Endothelial cell of umbilical vein (primary cell): ENCODE data around the gene GORASP2. TPM values are rescaled to one million over a fixed set of nuclear protein-coding genes. Genes with fewer than 3 reads are reported as not detected.

Experiments
- BruUV-seq: library from RNA; stranded (reverse); fragments of 400-500 nt; replicated peaks from 2 replicates; lab custom pipeline; 2021; lab: Mats Ljungman, UMichigan
- CTCF ChIA-PET: fragments of 300-600, 350-600 bp; sonication (Branson Sonifier 250); formaldehyde crosslinking; loops from one replicate; lab custom pipeline; 2021; ENCODE audit warnings: antibody characterized with exemption, inconsistent platforms; lab: Charles Lee
- POLR2A ChIA-PET: fragments of 300-600, 350-600 bp; sonication (Branson Sonifier 250); formaldehyde crosslinking; loops from one replicate; lab custom pipeline; 2021; ENCODE audit warnings: antibody characterized with exemption, inconsistent platforms; lab: Charles Lee
- DNase-seq: peaks from one replicate; pipeline ENCODE4 v3.0.0-alpha.2; 2011; ENCODE audit warnings: low read depth, low spot score
- FAIRE-seq: peaks from 2 replicates; lab custom pipeline; 2011; peaks lifted over from hg19 to GRCh38; lab: Jason Lieb, UNC
- H2AFZ ChIP-seq: 2 replicates; pipeline ENCODE4 v1.6.0; 2012; ENCODE audit warnings: low read depth, low read length, control low read depth, inconsistent platforms
- H3K27ac ChIP-seq: 2 replicates; pipeline ENCODE4 v1.5.1; 2011; ENCODE audit warnings: low read depth, mild to moderate bottlenecking, control low read depth, low read length, moderate library complexity; ENCODE audit not compliant: insufficient read depth
- H3K27me3 ChIP-seq, 2 experiments: 2 replicates each; pipeline versions ENCODE4 v1.6.0 to v1.6.1; 2011; ENCODE audit warnings: low read length in 2 of 2, mixed read lengths in 1 of 2; ENCODE audit not compliant: control insufficient read depth in 2 of 2, insufficient read depth in 2 of 2
- H3K36me3 ChIP-seq, 2 experiments: 2 replicates in 1 of 2; 3 replicates in 1 of 2; pipeline ENCODE4 v1.5.1; 2011; ENCODE audit warnings: low read length in 2 of 2, mild to moderate bottlenecking in 1 of 2, moderate library complexity in 1 of 2; ENCODE audit not compliant: control insufficient read depth in 2 of 2, insufficient read depth in 2 of 2; ENCODE audit errors: extremely low read depth in 1 of 2
- H3K4me1 ChIP-seq: 3 replicates; pipeline ENCODE4 v1.5.1; 2011; ENCODE audit warnings: mild to moderate bottlenecking, low read length; ENCODE audit not compliant: control insufficient read depth, insufficient read depth; ENCODE audit errors: extremely low read depth
- H3K4me2 ChIP-seq: 2 replicates; pipeline ENCODE4 v1.6.1; 2011; ENCODE audit warnings: low read length, control low read depth, mixed read lengths; ENCODE audit not compliant: insufficient read depth
- H3K4me3 ChIP-seq, 3 experiments: fragments of 200-600 bp in 1 of 3; sonication (generic), shearing (Covaris generic) in 1 of 3; replicated peaks in 1 of 3; 2 replicates each; pipeline ENCODE4 v1.5.1; 2011 to 2016; ENCODE audit warnings: control low read depth in 3 of 3, low read length in 3 of 3, mild to moderate bottlenecking in 2 of 3, inconsistent platforms in 1 of 3, low read depth in 1 of 3, moderate library complexity in 1 of 3; ENCODE audit not compliant: insufficient read depth in 1 of 3
- H3K79me2 ChIP-seq: 2 replicates; pipeline ENCODE4 v1.6.0; 2012; ENCODE audit warnings: low read length, inconsistent platforms; ENCODE audit not compliant: control insufficient read depth, insufficient read depth
- H3K9ac ChIP-seq: replicated peaks from 2 replicates; pipeline ENCODE3; 2011; ENCODE audit warnings: low read length, control low read depth; ENCODE audit not compliant: insufficient read depth; ENCODE audit errors: extremely low read depth
- H3K9me1 ChIP-seq: replicated peaks from 3 replicates; pipeline ENCODE4 v1.6.0; 2011; ENCODE audit warnings: mild to moderate bottlenecking, low read length; ENCODE audit not compliant: control insufficient read depth, insufficient read depth; ENCODE audit errors: extremely low read depth
- H3K9me3 ChIP-seq: replicated peaks from 2 replicates; pipeline ENCODE4 v1.5.1; 2012; ENCODE audit warnings: low read length, inconsistent platforms; ENCODE audit not compliant: control insufficient read depth, insufficient read depth
- H4K20me1 ChIP-seq: replicated peaks from 2 replicates; pipeline ENCODE3; 2011; ENCODE audit warnings: mild to moderate bottlenecking, low read length; ENCODE audit not compliant: control insufficient read depth, insufficient read depth; ENCODE audit errors: extremely low read depth
- CTCF ChIP-seq, 2 donors: IDR thresholded peaks; 1 replicate in 1 of 2; 2 replicates in 1 of 2; pipeline ENCODE4 v1.5.1; 2011; ENCODE audit warnings: low read length in 2 of 2, mild to moderate bottlenecking in 2 of 2, moderate library complexity in 2 of 2, control low read depth in 1 of 2, inconsistent platforms in 1 of 2, low read depth in 1 of 2; ENCODE audit not compliant: insufficient read depth in 1 of 2; ENCODE audit errors: extremely low read depth in 1 of 2
- EZH2 ChIP-seq: IDR thresholded peaks from 2 replicates; pipeline ENCODE4 v1.6.1; 2012; ENCODE audit warnings: borderline replicate concordance, low read depth, mild to moderate bottlenecking, moderate library complexity, low read length, inconsistent platforms; ENCODE audit not compliant: severe bottlenecking
- FOS ChIP-seq: IDR thresholded peaks from 2 replicates; pipeline ENCODE4 v1.6.1; 2011; ENCODE audit warnings: mild to moderate bottlenecking, low read length, moderate library complexity, borderline replicate concordance; ENCODE audit not compliant: insufficient read depth
- GATA2 ChIP-seq: IDR thresholded peaks from 2 replicates; pipeline ENCODE4 v1.7.0; 2011; ENCODE audit warnings: low read depth, mild to moderate bottlenecking, moderate library complexity, mixed read lengths, low read length; ENCODE audit not compliant: insufficient read length, insufficient read depth
- JUN ChIP-seq: IDR thresholded peaks from 2 replicates; pipeline ENCODE4 v1.6.1; 2011; ENCODE audit warnings: borderline replicate concordance, low read depth; ENCODE audit not compliant: insufficient read length, insufficient read depth
- MYC ChIP-seq: IDR thresholded peaks from one replicate; pipeline ENCODE4 v1.6.1; 2011; ENCODE audit warnings: mild to moderate bottlenecking, low read depth, low read length
- POLR2A ChIP-seq: IDR thresholded peaks from 2 replicates; pipeline ENCODE4 v1.6.1; 2012; ENCODE audit warnings: low read depth, mild to moderate bottlenecking, control low read depth, low read length
- POLR2AphosphoS5 ChIP-seq: IDR thresholded peaks from 2 replicates; pipeline ENCODE4 v1.6.1; 2012; ENCODE audit warnings: low read depth, mild to moderate bottlenecking, control low read depth, low read length, moderate library complexity; ENCODE audit not compliant: insufficient read depth
- dilution Hi-C: fragments of 300-500 bp; cut with MboI; formaldehyde crosslinking; loops from one replicate; pipeline ENCODE4 v1.15.0; 2019; ENCODE audit warnings: low sequenced_read_pairs; ENCODE audit not compliant: extremely low pct_ligation_motif_present
- intact Hi-C: fragments of 100-400 bp; cut with micrococcal nuclease; formaldehyde crosslinking; loops from one replicate; pipeline ENCODE4 v1.10.0; 2022
- polyA plus RNA-seq, 4 experiments: library from polyadenylated mRNA; depleted of rRNA in 3 of 4; stranded (reverse) in 3 of 4; unstranded in 1 of 4; fragments of >200 nt; gene quantifications; 2 replicates each; pipeline versions ENCODE4 v1.2.1 to v1.2.3, GENCODE V29; 2011 to 2012; ENCODE audit warnings: missing spikeins in 1 of 4
- total RNA-seq: library from RNA; stranded (reverse); gene quantifications from 2 replicates; pipeline ENCODE4 v1.2.3, GENCODE V29; 2021
- TF ChIP-seq, protein P1 (sequence below): IDR thresholded peaks from 2 replicates; pipeline ENCODE4 v1.6.1; 2011; ENCODE audit not compliant: insufficient read depth, insufficient read length

GORASP2 gene
- total and polyA plus RNA-seq, 2 donors (not counting 3 experiments of a cell fraction or from before 2014, with no cell fraction given): 104 to 245 TPM

DNA sequence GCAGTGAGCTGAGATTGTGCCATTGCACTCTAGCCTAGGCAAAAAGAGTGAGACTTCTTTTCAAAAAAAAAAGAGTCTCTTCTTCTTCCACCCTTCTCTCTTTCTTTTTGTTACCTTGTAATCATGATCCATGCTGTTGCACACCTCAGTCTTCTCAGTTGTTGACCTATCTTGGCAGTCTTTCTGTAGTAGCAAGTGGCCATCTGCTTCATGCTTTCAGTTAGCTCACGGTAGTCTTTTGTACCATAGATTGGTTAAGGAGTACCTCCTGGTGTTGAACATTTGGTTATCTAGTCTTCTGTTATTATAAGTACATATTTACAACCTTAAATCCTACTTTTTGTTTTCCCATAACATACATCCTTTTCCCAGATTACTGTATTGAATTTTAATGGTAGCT, 3.1 kb downstream of the GORASP2 start:
- POLR2A ChIA-PET: no interaction called here
- Histone ChIP-seq H3K4me2 (no peak overlapping the region), H3K27me3 (no peaks in the 10 kb centered on the region), H3K4me1 (peaks cover 16% of the 10 kb centered on the region), H2AFZ (no peak overlapping the region), H3K27ac (no peak overlapping the region), H3K9ac (no peak overlapping the region), H4K20me1 (peaks cover 8% of the 10 kb centered on the region), H3K79me2 (peaks cover 79% of the 10 kb centered on the region), H3K36me3 (peaks cover 0 to 3% of the 10 kb centered on the region in 2 experiments), H3K9me1 (no peaks in the 10 kb centered on the region), H3K9me3 (no peaks in the 10 kb centered on the region), H3K4me3 (no peak overlapping the region)
- CTCF ChIA-PET: no interaction called here
- no peak for DNase-seq
- no peak for FAIRE-seq
- no peak for TF ChIP-seq JUN
- TF ChIP-seq POLR2A: no peak
- TF ChIP-seq, protein P1, sequence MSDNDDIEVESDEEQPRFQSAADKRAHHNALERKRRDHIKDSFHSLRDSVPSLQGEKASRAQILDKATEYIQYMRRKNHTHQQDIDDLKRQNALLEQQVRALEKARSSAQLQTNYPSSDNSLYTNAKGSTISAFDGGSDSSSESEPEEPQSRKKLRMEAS: no peak
- no peak for TF ChIP-seq GATA2
- TF ChIP-seq FOS: no peak
- no peak for TF ChIP-seq CTCF (IDR thresholded peaks at IDR 0.05; ENCODE audit: extremely low read depth in 1 of 2, insufficient read depth in 1 of 2, low read depth in 1 of 2, low read length in 2 of 2)
- no peak for TF ChIP-seq MYC
- TF ChIP-seq POLR2AphosphoS5: no peak
- no peak for TF ChIP-seq EZH2
- intact Hi-C loops: no loop called here
- dilution Hi-C loops: no loop called here
- no TSS peak for BruUV-seq
